SH-SY5Y (cell line): ENCODE data around the gene PTDSS2.

Experiments used
- GATA2 ChIP-seq: IDR thresholded peaks from 2 replicates; pipeline ENCODE4 v1.6.1; 2011; ENCODE audit warnings: mild to moderate bottlenecking, low read depth, low read length
- GATA3 ChIP-seq: IDR thresholded peaks from 2 replicates; pipeline ENCODE4 v1.6.1; 2011; ENCODE audit warnings: low read depth, mild to moderate bottlenecking, low read length, moderate library complexity

DNA sequence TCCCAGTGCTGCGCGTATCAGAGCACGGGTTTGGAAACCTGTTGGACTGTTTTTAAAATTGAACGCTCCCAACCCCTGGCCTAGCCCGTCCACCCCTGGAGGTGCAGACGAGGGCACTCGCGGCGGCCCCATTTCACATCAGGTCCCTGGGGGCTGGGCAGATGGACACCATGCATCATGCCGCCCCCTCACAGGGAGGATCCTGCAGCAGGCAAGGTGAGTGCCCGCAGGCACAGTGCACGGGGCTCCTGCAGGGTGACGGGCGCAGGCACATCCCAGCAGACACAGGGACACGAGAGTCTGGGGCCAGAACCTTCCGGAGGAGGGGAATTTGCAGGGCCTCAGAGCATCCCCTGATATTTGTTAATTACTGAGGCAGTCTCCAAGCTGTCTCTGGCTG lies 15.6 kb upstream of the PTDSS2 start:
- TF ChIP-seq GATA3 (no peak), GATA2 (no peak)
